Measurements from ENCODE around the gene GAS6.

- TF ChIP-seq ZNF202 (tag by site-specific recombination; IDR thresholded peaks at IDR 0.05; ENCODE audit: borderline replicate concordance) (no peak), CTCF (tag by site-specific recombination; IDR thresholded peaks at IDR 0.05) (no peak), ZFP69B (tag by site-specific recombination; IDR thresholded peaks at IDR 0.05) (no peak)
These were observed 59.7 kb downstream of the GAS6 start for GRCh38 chr13:113804017-113804702.

All from HEK293 (cell line).